Gastroesophageal sphincter (tissue), 3 donors: ENCODE data around the gene TPT1.

Experiments used
- CTCF ChIP-seq, 4 experiments: fragments of 200-600 bp in 2 of 4; fragments of 450-650 bp in 2 of 4; sonication (generic) in 1 of 4; IDR thresholded peaks; one replicate each; pipeline ENCODE4 v1.5.1; 2017 to 2019; ENCODE audit warnings: antibody characterized with exemption in 4 of 4, mild to moderate bottlenecking in 2 of 4, moderate library complexity in 2 of 4
- EP300 ChIP-seq: sonication (generic); formaldehyde crosslinking; IDR thresholded peaks from one replicate; pipeline ENCODE4 v1.6.1; 2017; ENCODE audit warnings: antibody characterized with exemption, mild to moderate bottlenecking
- POLR2A ChIP-seq, 2 donors: fragments of 450-650 bp; IDR thresholded peaks; one replicate each; pipeline ENCODE4 v1.6.1; 2017; ENCODE audit warnings: antibody characterized with exemption in 2 of 2, mild to moderate bottlenecking in 2 of 2, moderate library complexity in 1 of 2
- POLR2AphosphoS5 ChIP-seq: sonication (generic); formaldehyde crosslinking; IDR thresholded peaks from one replicate; pipeline ENCODE4 v1.6.1; 2017; ENCODE audit warnings: antibody characterized with exemption

GRCh38 chr13:45327253-45327955 lies 13.6 kb downstream of the TPT1 start:
- TF ChIP-seq EP300 (no peak), POLR2AphosphoS5 (no peak), POLR2A (IDR thresholded peaks at IDR 0.05) (no peak), CTCF (IDR thresholded peaks at IDR 0.05) (no peak)
